ENCODE measurements around the gene VIL1. TPM values are rescaled to one million over a fixed set of nuclear protein-coding genes. Genes with fewer than 3 reads are reported as not detected.

The VIL1 gene
- polyA plus RNA-seq, 1 donor from 2014 or later: not detected

GRCh38 chr2:218482651-218483050, 63.7 kb downstream of the VIL1 start:
- H4K20me1 ChIP-seq (ENCODE audit: insufficient read depth): no peaks in the 10 kb centered on the region
- no peaks in the 10 kb centered on the region for H3K27me3 ChIP-seq (ENCODE audit: insufficient read depth, low read depth, low read length)
- H3K9ac ChIP-seq (ENCODE audit: low read length): no peak overlapping the region
- H3K9me3 ChIP-seq (ENCODE audit: low read length): no peaks in the 10 kb centered on the region
- H3K27ac ChIP-seq (ENCODE audit: low read length): no peak overlapping the region
- H3K79me2 ChIP-seq (replicated peaks; ENCODE audit: insufficient read depth, low read length): no peaks in the 10 kb centered on the region
- peaks cover 6% of the 10 kb centered on the region for H3K36me3 ChIP-seq (ENCODE audit: insufficient read depth, low read length)
- no peaks in the 10 kb centered on the region for H3F3A ChIP-seq (ENCODE audit: insufficient read depth, low read length, poor library complexity, severe bottlenecking)
- no peak overlapping the region for H3K4me3 ChIP-seq (ENCODE audit: low read length)
- TF ChIP-seq, protein P1, sequence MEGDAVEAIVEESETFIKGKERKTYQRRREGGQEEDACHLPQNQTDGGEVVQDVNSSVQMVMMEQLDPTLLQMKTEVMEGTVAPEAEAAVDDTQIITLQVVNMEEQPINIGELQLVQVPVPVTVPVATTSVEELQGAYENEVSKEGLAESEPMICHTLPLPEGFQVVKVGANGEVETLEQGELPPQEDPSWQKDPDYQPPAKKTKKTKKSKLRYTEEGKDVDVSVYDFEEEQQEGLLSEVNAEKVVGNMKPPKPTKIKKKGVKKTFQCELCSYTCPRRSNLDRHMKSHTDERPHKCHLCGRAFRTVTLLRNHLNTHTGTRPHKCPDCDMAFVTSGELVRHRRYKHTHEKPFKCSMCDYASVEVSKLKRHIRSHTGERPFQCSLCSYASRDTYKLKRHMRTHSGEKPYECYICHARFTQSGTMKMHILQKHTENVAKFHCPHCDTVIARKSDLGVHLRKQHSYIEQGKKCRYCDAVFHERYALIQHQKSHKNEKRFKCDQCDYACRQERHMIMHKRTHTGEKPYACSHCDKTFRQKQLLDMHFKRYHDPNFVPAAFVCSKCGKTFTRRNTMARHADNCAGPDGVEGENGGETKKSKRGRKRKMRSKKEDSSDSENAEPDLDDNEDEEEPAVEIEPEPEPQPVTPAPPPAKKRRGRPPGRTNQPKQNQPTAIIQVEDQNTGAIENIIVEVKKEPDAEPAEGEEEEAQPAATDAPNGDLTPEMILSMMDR (IDR thresholded peaks at IDR 0.05; ENCODE audit: poor library complexity, severe bottlenecking): no peak
- no peak for TF ChIP-seq REST (IDR thresholded peaks at IDR 0.05; ENCODE audit: borderline replicate concordance)
- no peak for TF ChIP-seq POLR2AphosphoS5 (IDR thresholded peaks at IDR 0.05)
- no peak for TF ChIP-seq EZH2 (IDR thresholded peaks at IDR 0.05; ENCODE audit: borderline replicate concordance, insufficient read depth, low read length, poor library complexity, severe bottlenecking)
- no peak for TF ChIP-seq EP300 (conservative IDR thresholded peaks at IDR 0.05; ENCODE audit: poor library complexity, severe bottlenecking)
- TF ChIP-seq SMC3 (conservative IDR thresholded peaks at IDR 0.05; ENCODE audit: poor library complexity): no peak
- TF ChIP-seq RAD21 (conservative IDR thresholded peaks at IDR 0.05): no peak
- TF ChIP-seq MXI1 (conservative IDR thresholded peaks at IDR 0.05; ENCODE audit: poor library complexity, severe bottlenecking): no peak
- TF ChIP-seq TAF1 (IDR thresholded peaks at IDR 0.05; ENCODE audit: low read depth): no peak
- no peak overlapping the region for H2AFZ ChIP-seq (ENCODE audit: low read depth, low read length)
- no peaks in the 10 kb centered on the region for H3K9me2 ChIP-seq (ENCODE audit: insufficient read depth, low read length)
- no peak overlapping the region for H3K4me2 ChIP-seq (ENCODE audit: low read length)

DNA sequence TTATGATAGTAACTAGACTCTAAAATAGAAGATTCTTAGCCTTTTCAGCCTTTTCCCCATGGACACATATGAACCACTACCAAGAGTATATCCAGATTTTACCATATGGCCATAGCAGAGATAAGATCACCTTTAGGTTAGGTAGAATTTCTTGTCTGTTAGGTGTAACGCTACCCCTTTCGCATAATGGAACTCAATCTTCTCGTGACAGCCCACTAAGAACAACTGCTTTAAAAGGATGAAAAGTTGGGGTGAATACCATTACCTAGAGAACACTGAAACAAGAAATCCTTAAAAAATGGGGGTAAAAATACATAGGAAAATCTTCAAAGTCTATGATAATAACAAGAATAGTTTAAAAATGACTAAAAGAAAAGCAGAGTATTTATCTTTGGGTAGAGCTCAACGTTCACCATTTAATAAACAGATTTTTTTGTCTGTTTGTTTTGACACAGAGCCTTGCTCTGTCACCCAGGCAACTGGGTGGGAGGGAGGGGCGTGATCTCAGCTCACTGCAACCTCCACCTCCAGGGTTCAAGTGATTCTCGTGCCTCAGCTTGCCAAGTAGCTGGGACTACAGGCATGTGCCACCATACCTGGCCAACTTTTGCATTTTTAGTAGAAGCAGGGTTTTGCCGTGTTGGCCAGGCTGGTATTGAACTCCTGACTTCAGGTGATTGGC, 67.2 kb downstream of the VIL1 start:
- TF ChIP-seq REST (IDR thresholded peaks at IDR 0.05; ENCODE audit: borderline replicate concordance): no peak
- no peak for TF ChIP-seq MXI1 (conservative IDR thresholded peaks at IDR 0.05; ENCODE audit: poor library complexity, severe bottlenecking)
- H3K79me2 ChIP-seq (replicated peaks; ENCODE audit: insufficient read depth, low read length): no peaks in the 10 kb centered on the region
- H3K4me3 ChIP-seq (ENCODE audit: low read length): no peak overlapping the region
- H3K36me3 ChIP-seq (ENCODE audit: insufficient read depth, low read length): no peaks in the 10 kb centered on the region
- no peak overlapping the region for H3K27ac ChIP-seq (ENCODE audit: low read length)
- no peak overlapping the region for H2AFZ ChIP-seq (ENCODE audit: low read depth, low read length)
- no peak overlapping the region for H3K9ac ChIP-seq (ENCODE audit: low read length)
- H3K9me2 ChIP-seq (ENCODE audit: insufficient read depth, low read length): no peaks in the 10 kb centered on the region
- no peaks in the 10 kb centered on the region for H3F3A ChIP-seq (ENCODE audit: insufficient read depth, low read length, poor library complexity, severe bottlenecking)
- no peak overlapping the region for H3K4me2 ChIP-seq (ENCODE audit: low read length)
- no peaks in the 10 kb centered on the region for H4K20me1 ChIP-seq (ENCODE audit: insufficient read depth)
- H3K27me3 ChIP-seq (ENCODE audit: insufficient read depth, low read depth, low read length): no peaks in the 10 kb centered on the region
- no peaks in the 10 kb centered on the region for H3K9me3 ChIP-seq (ENCODE audit: low read length)
